Loucy (cell line): Measurements from ENCODE around the gene CAP2.
A peak's percentile ranks its signal among the peaks of the same experiment; 100 is the strongest.

Experiments
- H2AFZ ChIP-seq: fragments of 200-600 bp; sonication (generic); 2 replicates; pipeline ENCODE4 v1.6.0; 2016; ENCODE audit warnings: antibody characterized with exemption, mild to moderate bottlenecking, low read length, moderate library complexity
- H3F3A ChIP-seq: fragments of 200-600 bp; 2 replicates; pipeline ENCODE4 v1.6.0; 2016; ENCODE audit warnings: antibody characterized with exemption, low read depth, mild to moderate bottlenecking
- H3K27me3 ChIP-seq: fragments of 200-600 bp; sonication (generic); 2 replicates; pipeline ENCODE4 v1.6.1; 2014; ENCODE audit warnings: low read length, mild to moderate bottlenecking; ENCODE audit not compliant: insufficient read depth, poor library complexity, severe bottlenecking
- H3K36me3 ChIP-seq: fragments of 200-600 bp; sonication (generic); 2 replicates; pipeline ENCODE4 v1.6.1; 2016; ENCODE audit warnings: low read length; ENCODE audit not compliant: insufficient read depth
- H3K4me1 ChIP-seq: fragments of 200-600 bp; sonication (generic); 2 replicates; pipeline ENCODE4 v1.5.1; 2014; ENCODE audit warnings: low read length, mild to moderate bottlenecking; ENCODE audit not compliant: insufficient read depth, poor library complexity, severe bottlenecking
- H3K4me2 ChIP-seq: fragments of 200-600 bp; sonication (generic); 2 replicates; pipeline ENCODE4 v1.6.0; 2014; ENCODE audit warnings: antibody characterized with exemption, low read length, low read depth, mild to moderate bottlenecking; ENCODE audit not compliant: poor library complexity, severe bottlenecking
- H3K4me3 ChIP-seq: fragments of 200-600 bp; sonication (generic); 2 replicates; pipeline ENCODE4 v1.5.1; 2014; ENCODE audit warnings: low read length, mild to moderate bottlenecking, mixed read lengths; ENCODE audit not compliant: poor library complexity, severe bottlenecking
- H3K79me2 ChIP-seq: fragments of 200-600 bp; sonication (generic); 2 replicates; pipeline ENCODE4 v1.6.1; 2014; ENCODE audit warnings: low read length; ENCODE audit not compliant: insufficient read depth
- H3K9ac ChIP-seq: fragments of 200-600 bp; sonication (generic); 2 replicates; pipeline ENCODE4 v1.6.0; 2014; ENCODE audit warnings: mild to moderate bottlenecking, low read depth, low read length, moderate library complexity; ENCODE audit not compliant: poor library complexity, severe bottlenecking
- H3K9me2 ChIP-seq: fragments of 200-600 bp; sonication (generic); replicated peaks from 2 replicates; pipeline ENCODE4 v1.6.1; 2016; ENCODE audit warnings: low read depth, low read length, mixed read lengths
- H3K9me3 ChIP-seq: fragments of 200-600 bp; sonication (generic); 2 replicates; pipeline ENCODE4 v1.6.1; 2014; ENCODE audit warnings: mild to moderate bottlenecking, antibody characterized with exemption, low read length, low read depth; ENCODE audit not compliant: insufficient read depth
- H4K20me1 ChIP-seq: fragments of 200-600 bp; sonication (generic); 2 replicates; pipeline ENCODE4 v1.6.0; 2014; ENCODE audit warnings: antibody characterized with exemption, low read length, mild to moderate bottlenecking; ENCODE audit not compliant: insufficient read depth, poor library complexity, severe bottlenecking
- EZH2phosphoT487 ChIP-seq: fragments of 200-600 bp; IDR thresholded peaks from 2 replicates; pipeline ENCODE4 v1.6.1; 2018; ENCODE audit warnings: antibody characterized with exemption, mild to moderate bottlenecking, moderate library complexity, borderline replicate concordance
- TF ChIP-seq, protein P1 (sequence below): fragments of 200-600 bp; sonication (generic); conservative IDR thresholded peaks from 2 replicates; pipeline ENCODE4 v1.5.1; 2014; ENCODE audit warnings: mild to moderate bottlenecking, antibody characterized with exemption, low read length

The CAP2 gene

DNA sequence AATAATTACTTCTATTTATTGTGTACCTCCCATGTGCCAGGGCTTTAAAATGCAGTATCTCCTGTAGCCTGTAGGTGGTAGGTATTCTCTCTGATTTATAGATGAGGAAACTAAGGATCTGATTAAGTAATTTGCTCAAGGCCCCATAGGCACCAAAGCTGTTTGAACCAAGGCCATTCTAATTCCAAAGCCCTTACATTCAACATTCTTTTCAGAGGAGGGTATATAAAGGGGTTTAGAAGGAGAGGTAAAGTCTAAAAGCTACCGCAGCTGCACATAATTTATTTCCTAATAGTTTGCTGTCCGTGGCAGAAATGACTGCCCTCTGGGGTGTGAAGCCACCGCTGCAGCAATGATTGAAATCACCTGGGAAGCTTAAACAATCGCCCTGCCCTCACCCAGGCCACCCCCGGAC is 111.7 kb downstream of the CAP2 start:
- Histone ChIP-seq H3K4me3 (no peak overlapping the region), H3K9me3 (no peaks in the 10 kb centered on the region), H2AFZ (no peak overlapping the region), H3K36me3 (no peaks in the 10 kb centered on the region), H3K27me3 (no peaks in the 10 kb centered on the region), H3K4me2 (no peak overlapping the region), H3F3A (no peaks in the 10 kb centered on the region), H3K4me1 (no peaks in the 10 kb centered on the region), H3K9ac (no peak overlapping the region), H4K20me1 (no peaks in the 10 kb centered on the region), H3K9me2 (no peaks in the 10 kb centered on the region), H3K79me2 (no peaks in the 10 kb centered on the region)
- TF ChIP-seq, protein P1, sequence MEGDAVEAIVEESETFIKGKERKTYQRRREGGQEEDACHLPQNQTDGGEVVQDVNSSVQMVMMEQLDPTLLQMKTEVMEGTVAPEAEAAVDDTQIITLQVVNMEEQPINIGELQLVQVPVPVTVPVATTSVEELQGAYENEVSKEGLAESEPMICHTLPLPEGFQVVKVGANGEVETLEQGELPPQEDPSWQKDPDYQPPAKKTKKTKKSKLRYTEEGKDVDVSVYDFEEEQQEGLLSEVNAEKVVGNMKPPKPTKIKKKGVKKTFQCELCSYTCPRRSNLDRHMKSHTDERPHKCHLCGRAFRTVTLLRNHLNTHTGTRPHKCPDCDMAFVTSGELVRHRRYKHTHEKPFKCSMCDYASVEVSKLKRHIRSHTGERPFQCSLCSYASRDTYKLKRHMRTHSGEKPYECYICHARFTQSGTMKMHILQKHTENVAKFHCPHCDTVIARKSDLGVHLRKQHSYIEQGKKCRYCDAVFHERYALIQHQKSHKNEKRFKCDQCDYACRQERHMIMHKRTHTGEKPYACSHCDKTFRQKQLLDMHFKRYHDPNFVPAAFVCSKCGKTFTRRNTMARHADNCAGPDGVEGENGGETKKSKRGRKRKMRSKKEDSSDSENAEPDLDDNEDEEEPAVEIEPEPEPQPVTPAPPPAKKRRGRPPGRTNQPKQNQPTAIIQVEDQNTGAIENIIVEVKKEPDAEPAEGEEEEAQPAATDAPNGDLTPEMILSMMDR: peak; percentile 44
- no peak for TF ChIP-seq EZH2phosphoT487

DNA sequence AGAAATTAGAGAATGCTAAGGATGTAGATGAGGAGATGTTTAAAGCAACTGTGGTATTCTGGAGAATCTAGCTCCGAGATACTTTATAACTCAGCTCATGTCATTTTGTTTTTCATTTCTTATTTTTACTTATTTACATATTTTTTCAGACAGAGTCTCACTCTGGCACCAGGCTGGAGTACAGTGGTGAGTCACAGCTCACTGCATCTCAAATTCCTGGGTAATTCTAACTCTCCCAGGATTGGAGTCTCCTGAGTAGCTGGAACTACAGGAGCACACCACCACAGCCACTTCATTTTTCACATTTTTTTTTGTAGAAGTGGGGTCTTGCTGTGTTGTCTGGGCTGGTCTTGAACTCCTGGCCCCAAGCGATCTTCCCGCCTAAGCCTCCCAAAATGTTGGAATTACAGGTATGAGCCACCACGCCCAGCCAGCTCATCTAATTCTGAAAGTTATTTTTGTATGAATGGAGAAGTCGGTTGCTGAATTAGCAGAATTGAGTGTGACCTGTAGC is 112.4 kb downstream of the CAP2 start:
- no peak for TF ChIP-seq EZH2phosphoT487
- TF ChIP-seq, protein P1: no peak
- Histone ChIP-seq H3K27me3 (no peaks in the 10 kb centered on the region), H2AFZ (no peak overlapping the region), H3K4me3 (no peak overlapping the region), H4K20me1 (no peaks in the 10 kb centered on the region), H3K9me3 (no peaks in the 10 kb centered on the region), H3K36me3 (no peaks in the 10 kb centered on the region), H3K4me1 (no peaks in the 10 kb centered on the region), H3K9ac (no peak overlapping the region), H3F3A (no peaks in the 10 kb centered on the region), H3K9me2 (no peaks in the 10 kb centered on the region), H3K4me2 (no peak overlapping the region), H3K79me2 (no peaks in the 10 kb centered on the region)

DNA sequence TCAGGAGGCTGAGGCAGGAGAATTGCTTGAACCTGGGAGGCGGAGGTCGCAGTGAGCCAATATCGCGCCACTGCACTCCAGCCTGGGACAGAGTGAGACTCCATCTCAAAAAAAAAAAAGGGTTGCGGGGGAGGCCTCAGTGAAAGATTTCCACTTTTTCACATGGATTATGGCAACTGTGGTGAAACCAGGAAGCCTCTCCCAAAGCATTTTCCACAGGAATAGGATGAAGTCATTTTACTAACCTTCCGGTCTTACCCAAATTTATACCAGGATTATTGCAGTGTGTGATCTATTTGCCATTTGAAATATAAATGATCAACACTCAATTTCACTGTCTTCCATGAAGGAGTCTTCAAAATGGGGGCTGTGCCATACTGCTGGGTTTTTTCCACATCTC is 113.1 kb downstream of the CAP2 start:
- no peaks in the 10 kb centered on the region for H3K27me3 ChIP-seq
- no peak overlapping the region for H3K4me2 ChIP-seq
- no peaks in the 10 kb centered on the region for H3F3A ChIP-seq
- H3K9ac ChIP-seq: no peak overlapping the region
- H3K9me2 ChIP-seq: no peaks in the 10 kb centered on the region
- H3K9me3 ChIP-seq: no peaks in the 10 kb centered on the region
- no peaks in the 10 kb centered on the region for H3K4me1 ChIP-seq
- H2AFZ ChIP-seq: no peak overlapping the region
- no peaks in the 10 kb centered on the region for H3K79me2 ChIP-seq
- TF ChIP-seq EZH2phosphoT487: no peak
- TF ChIP-seq, protein P1: no peak
- H4K20me1 ChIP-seq: no peaks in the 10 kb centered on the region
- H3K36me3 ChIP-seq: no peaks in the 10 kb centered on the region
- H3K4me3 ChIP-seq: no peak overlapping the region
